ENCODE data around the gene ATG4B. TPM values are rescaled to one million over a fixed set of nuclear protein-coding genes. Genes with fewer than 3 reads are reported as not detected.

Gene ATG4B
- total and polyA plus RNA-seq, 9 of the 15 experiments (the other 6 are each of a cell fraction or from before 2014, with no cell fraction given), result 5.9 to 58.8 (median 35.6) TPM

GRCh38 chr2:241637018-241637794, at the start of gene ATG4B, which contains the start of gene THAP4 (continued):
- TF ChIP-seq ARID3B (CRISPR knock-in tag; IDR thresholded peaks at IDR 0.05; ENCODE audit: borderline replicate concordance) (no peak), HSF4 (CRISPR knock-in tag; IDR thresholded peaks at IDR 0.05; ENCODE audit: borderline replicate concordance) (no peak), ZFP30 (CRISPR knock-in tag; IDR thresholded peaks at IDR 0.05; ENCODE audit: borderline replicate concordance) (no peak), MYNN (IDR thresholded peaks at IDR 0.05) (no peak), MYNN (CRISPR knock-in tag; IDR thresholded peaks at IDR 0.05) (no peak), ZNF3 (CRISPR knock-in tag; IDR thresholded peaks at IDR 0.05) (no peak), GATA2 (CRISPR knock-in tag; IDR thresholded peaks at IDR 0.05) (no peak), RBM14 (IDR thresholded peaks at IDR 0.05; ENCODE audit: borderline replicate concordance, insufficient read depth, low read depth, low read length) (no peak), ZNF561 (CRISPR knock-in tag; conservative IDR thresholded peaks at IDR 0.05) (no peak), ATF6 (CRISPR knock-in tag; IDR thresholded peaks at IDR 0.05) (no peak), ZNF263 (CRISPR knock-in tag; IDR thresholded peaks at IDR 0.05; ENCODE audit: borderline replicate concordance) (no peak), E2F3 (CRISPR knock-in tag; IDR thresholded peaks at IDR 0.05) (peak; percentile 79; the same call in 1 of the 2 replicates), ATF2 (CRISPR knock-in tag; IDR thresholded peaks at IDR 0.05) (no peak), ZNF165 (CRISPR knock-in tag; IDR thresholded peaks at IDR 0.05; ENCODE audit: borderline replicate concordance) (no peak), ARID3A (IDR thresholded peaks at IDR 0.05; ENCODE audit: borderline replicate concordance, low read depth, low read length) (no peak), POLR2AphosphoS5 (IDR thresholded peaks at IDR 0.05; ENCODE audit: control insufficient read depth, insufficient read depth, low read depth, low read length) (peak; percentile 59; the same call in 1 of the 2 replicates), ZNF239 (CRISPR knock-in tag; IDR thresholded peaks at IDR 0.05) (no peak), CBFB (CRISPR knock-in tag; IDR thresholded peaks at IDR 0.05) (no peak), ZFP1 (CRISPR knock-in tag; IDR thresholded peaks at IDR 0.05) (no peak), HOXB6 (CRISPR knock-in tag; IDR thresholded peaks at IDR 0.05; ENCODE audit: borderline replicate concordance) (no peak)
